ENCODE results near the gene KIF7. TPM values are rescaled to one million over a fixed set of nuclear protein-coding genes. Genes with fewer than 3 reads are reported as not detected.

KIF7 gene
- total and polyA plus RNA-seq, 2 of the 4 experiments (the other 2 are of a cell fraction) = 5.0 to 9.0 TPM

DNA sequence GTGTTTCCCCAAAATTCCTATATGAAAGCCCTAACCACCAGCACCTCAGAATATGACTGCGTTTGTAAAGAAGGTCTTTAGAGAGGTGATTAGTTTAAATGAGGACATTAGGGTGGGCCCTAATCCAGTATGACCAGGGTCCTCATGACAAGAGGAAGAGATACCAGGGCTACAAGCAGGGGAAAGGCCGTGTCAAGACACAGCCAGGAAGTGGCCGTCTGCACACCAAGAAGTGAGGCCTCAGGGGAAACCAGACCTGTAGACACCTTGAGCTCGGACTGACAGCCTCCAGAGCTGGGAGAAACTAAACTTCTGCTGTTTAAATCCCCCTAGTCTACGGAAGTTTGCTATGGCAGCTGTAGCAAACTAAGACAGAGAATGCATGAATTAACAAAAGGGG, 14.2 kb downstream of the KIF7 start:
- no peak overlapping the region for H4K5ac ChIP-seq (ENCODE audit: low read depth, low read length)
- H2AFZ ChIP-seq (replicated peaks; ENCODE audit: low read length, poor library complexity) = no peak overlapping the region
- H3K27ac ChIP-seq (ENCODE audit: insufficient read depth, low read length) = no peak overlapping the region
- no peak overlapping the region for H4K8ac ChIP-seq (ENCODE audit: low read depth in 2 of 2, low read length in 2 of 2)
- H3K18ac ChIP-seq (ENCODE audit: low read depth, low read length) = no peak overlapping the region
- no peak for ATAC-seq (ENCODE audit: low read depth)
- dilution Hi-C loops (cut with HindIII; ENCODE audit: low sequenced_read_pairs, unreplicated experiment) = no loop called here
- H3K36me3 ChIP-seq (ENCODE audit: control insufficient read depth, insufficient read depth, low read length) = peaks cover 29% of the 10 kb centered on the region
- H4K91ac ChIP-seq (ENCODE audit: insufficient read depth, low read depth, low read length) = no peak overlapping the region
- H2AK9ac ChIP-seq (replicated peaks; ENCODE audit: low read depth, low read length, poor library complexity) = no peak overlapping the region
- H3K79me1 ChIP-seq (ENCODE audit: low read depth in 1 of 2, low read length in 2 of 2) = 0 out of 4 replicates have a peak, but pooled peaks cover 0 to 3% of the 10 kb centered on the region in 2 experiments
- H2BK120ac ChIP-seq (ENCODE audit: low read depth, low read length) = no peak overlapping the region
- intact Hi-C loops (cut with micrococcal nuclease) = no loop called here
- H3K56ac ChIP-seq (ENCODE audit: extremely low read depth, insufficient read depth, low read length) = no peak overlapping the region
- H3K9me1 ChIP-seq (ENCODE audit: insufficient read depth, low read length) = peaks cover 3% of the 10 kb centered on the region; the same call in 1 of the 2 replicates
- H3K14ac ChIP-seq (replicated peaks; ENCODE audit: low read depth, low read length) = no peak overlapping the region
- 83% methylated on average over 2 of the region's 5 CpGs; no CpG with 5 or more reads in 1 of the 2 experiments for WGBS, 2 experiments (ENCODE audit: extremely low coverage in 2 of 2, insufficient read length in 1 of 2)
- H2BK15ac ChIP-seq (ENCODE audit: low read depth, low read length) = no peak overlapping the region
- POLR2A ChIA-PET (ENCODE audit: unreplicated experiment) = no interaction called here
- CTCF ChIA-PET = no interaction called here
- in situ Hi-C loops (cut with MboI; ENCODE audit: low sequenced_read_pairs) = no loop called here
- no peak overlapping the region for H3K4me2 ChIP-seq (ENCODE audit: low read depth, low read length)
- H3K4me1 ChIP-seq (ENCODE audit: control insufficient read depth, insufficient read depth, low read length) = peaks cover 2% of the 10 kb centered on the region; the same call in 1 of the 2 replicates
- no peak overlapping the region for H3K9ac ChIP-seq (ENCODE audit: low read depth, low read length)
- H2BK5ac ChIP-seq (ENCODE audit: low read depth, low read length, poor library complexity, severe bottlenecking) = no peak overlapping the region
- H3K4me3 ChIP-seq (ENCODE audit: insufficient read depth, low read depth, low read length) = no peak overlapping the region
- no peaks in the 10 kb centered on the region for H3K9me3 ChIP-seq (ENCODE audit: control insufficient read depth, insufficient read depth, low read length)
- no peak overlapping the region for H2AK5ac ChIP-seq (ENCODE audit: low read depth, low read length)
- BruUV-seq (replicated peaks) = no TSS peak
- H3K23ac ChIP-seq (ENCODE audit: low read depth, low read length) = no peak overlapping the region
- H2BK20ac ChIP-seq (ENCODE audit: low read depth, low read length) = no peak overlapping the region
- H3K4ac ChIP-seq (ENCODE audit: low read depth, low read length) = no peak overlapping the region
- no peaks in the 10 kb centered on the region for H3K27me3 ChIP-seq (ENCODE audit: control insufficient read depth, insufficient read depth, low read length)
- H4K20me1 ChIP-seq (ENCODE audit: insufficient read depth, low read length) = no peaks in the 10 kb centered on the region
- DNase-seq = no peak
- no peak for TF ChIP-seq CHD1 (IDR thresholded peaks at IDR 0.05; ENCODE audit: low read depth, low read length)
- no peak for TF ChIP-seq USF2 (IDR thresholded peaks at IDR 0.05; ENCODE audit: low read depth, low read length)
- no peak for TF ChIP-seq FOS (IDR thresholded peaks at IDR 0.05; ENCODE audit: low read depth, low read length)
- no peak for TF ChIP-seq CTCF (conservative IDR thresholded peaks at IDR 0.05; ENCODE audit: low read depth, low read length)
- no peak for TF ChIP-seq BHLHE40 (IDR thresholded peaks at IDR 0.05; ENCODE audit: low read depth, low read length)
- TF ChIP-seq POLR2A (IDR thresholded peaks at IDR 0.05; ENCODE audit: low read depth, low read length) = no peak
- TF ChIP-seq MXI1 (IDR thresholded peaks at IDR 0.05; ENCODE audit: borderline replicate concordance, low read depth, low read length) = no peak
